ENCODE results near the gene HP. TPM values are rescaled to one million over a fixed set of nuclear protein-coding genes. Genes with fewer than 3 reads are reported as not detected.

Gene HP
- total and polyA plus RNA-seq, 10 of the 15 experiments (the other 5 are each of a cell fraction or from before 2014, with no cell fraction given), result 10.8 TPM; not detected in 9

- peak; percentile 96 for TF ChIP-seq NKRF (conservative IDR thresholded peaks at IDR 0.05)
- TF ChIP-seq HDAC2 (IDR thresholded peaks at IDR 0.05), result no peak
- TF ChIP-seq EZH2 (IDR thresholded peaks at IDR 0.05; ENCODE audit: borderline replicate concordance, control insufficient read depth, low read depth, low read length), result no peak
- peak in 1 of 2 experiments; percentile 90; a peak in 2 of 3 replicates for TF ChIP-seq EGR1 (IDR thresholded peaks at IDR 0.05; ENCODE audit: borderline replicate concordance in 1 of 2, low read depth in 2 of 2, low read length in 2 of 2)
- TF ChIP-seq PRDM15 (CRISPR knock-in tag; IDR thresholded peaks at IDR 0.05), result no peak
- TF ChIP-seq NFYB (IDR thresholded peaks at IDR 0.05; ENCODE audit: insufficient read depth, low read depth, low read length), result peak; percentile 77; the same call in 1 of the 2 replicates
- peak; percentile 84 for TF ChIP-seq CREB1 (IDR thresholded peaks at IDR 0.05; ENCODE audit: low read depth)
- TF ChIP-seq ZBTB40 (IDR thresholded peaks at IDR 0.05; ENCODE audit: borderline replicate concordance), result peak; percentile 4; the same call in 1 of the 2 replicates
- no peak for TF ChIP-seq YBX1 (IDR thresholded peaks at IDR 0.05)
- TF ChIP-seq MTA3 (IDR thresholded peaks at IDR 0.05; ENCODE audit: borderline replicate concordance, low read length), result no peak
- TF ChIP-seq BMI1 (IDR thresholded peaks at IDR 0.05; ENCODE audit: borderline replicate concordance), result no peak
- TF ChIP-seq SUPT20H (IDR thresholded peaks at IDR 0.05; ENCODE audit: borderline replicate concordance, control insufficient read depth, low read depth, low read length), result no peak
- no peak for TF ChIP-seq BCL3 (IDR thresholded peaks at IDR 0.05; ENCODE audit: borderline replicate concordance, insufficient read depth, low read depth, low read length, poor library complexity, severe bottlenecking)
Measured at GRCh38 chr16:72008424-72009216, 45.7 kb upstream of the HP start, which contains the start of gene DHODH (continued).

Measured in GM12878 (cell line).